Stimulated activated CD8-positive, alpha-beta memory T cell treated with anti-CD3 and anti-CD28 coated beads, Interleukin-7, amount 100 ng/mL, for 48 hours (primary cell): ENCODE results near the gene RRM2.

Experiments used
- DNase-seq, 2 donors: peaks; one replicate each; pipeline ENCODE4 v3.0.0-alpha.2; 2020; ENCODE audit warnings: low read depth in 1 of 2; ENCODE audit errors: extremely low read depth in 1 of 2

The RRM2 gene

DNA sequence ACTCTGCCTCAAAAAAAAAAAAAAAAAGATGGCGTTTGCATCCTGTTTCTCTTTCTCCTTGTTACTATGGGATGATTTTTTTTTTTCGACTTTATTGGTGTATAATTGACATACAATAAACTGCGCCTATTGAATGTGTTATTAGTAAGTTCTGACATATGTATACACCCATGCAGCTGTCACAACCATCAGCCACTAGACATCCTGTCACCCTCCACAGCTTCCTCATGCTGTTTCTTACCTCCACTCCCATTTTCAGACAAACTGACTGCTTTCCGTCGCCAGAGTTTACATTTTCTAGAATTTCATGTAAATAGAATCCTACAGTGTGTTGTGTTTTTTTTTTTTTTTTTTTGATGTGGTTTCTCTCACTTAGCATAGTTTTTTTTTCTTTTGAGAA, 27.9 kb downstream of the RRM2 start:
- no peak for DNase-seq

DNA sequence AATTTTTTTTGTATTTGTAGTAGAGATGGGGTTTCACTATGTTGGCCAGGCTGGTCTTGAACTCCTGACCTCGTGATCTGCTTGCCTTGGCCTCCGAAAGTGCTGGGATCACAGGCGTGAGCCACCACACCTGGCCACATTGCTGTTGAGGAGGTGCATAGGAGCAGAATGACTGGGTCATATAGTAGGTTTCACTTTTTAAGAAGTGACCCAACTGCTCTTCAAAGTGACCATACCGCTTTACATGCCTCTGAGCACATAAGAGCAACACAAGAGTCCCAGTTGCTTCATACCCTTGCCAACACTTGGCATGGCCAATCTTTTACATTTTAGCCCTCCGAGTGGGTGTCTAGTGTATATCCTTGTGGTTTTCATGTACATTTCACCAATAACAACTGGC, 28.9 kb downstream of the RRM2 start:
- no peak for DNase-seq

DNA sequence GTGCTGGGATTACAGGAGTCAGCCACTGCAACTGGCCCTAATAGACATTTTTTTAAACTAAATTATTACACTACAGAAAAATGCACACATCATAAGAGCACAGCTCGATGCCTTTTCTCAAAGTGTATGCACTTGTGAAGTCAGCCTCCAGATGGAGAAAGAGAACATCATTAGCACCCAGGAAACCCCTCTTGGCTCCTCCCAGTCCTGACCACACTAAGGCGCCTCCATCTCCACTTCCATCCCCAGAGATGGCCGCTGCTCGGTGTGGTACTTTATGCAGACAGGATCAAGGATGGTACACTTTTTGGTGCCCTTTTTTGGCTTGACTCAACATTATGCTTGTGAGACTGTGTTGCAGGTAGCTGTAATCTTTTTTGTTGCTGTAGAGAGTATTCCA, 34.8 kb downstream of the RRM2 start:
- DNase-seq = no peak

DNA sequence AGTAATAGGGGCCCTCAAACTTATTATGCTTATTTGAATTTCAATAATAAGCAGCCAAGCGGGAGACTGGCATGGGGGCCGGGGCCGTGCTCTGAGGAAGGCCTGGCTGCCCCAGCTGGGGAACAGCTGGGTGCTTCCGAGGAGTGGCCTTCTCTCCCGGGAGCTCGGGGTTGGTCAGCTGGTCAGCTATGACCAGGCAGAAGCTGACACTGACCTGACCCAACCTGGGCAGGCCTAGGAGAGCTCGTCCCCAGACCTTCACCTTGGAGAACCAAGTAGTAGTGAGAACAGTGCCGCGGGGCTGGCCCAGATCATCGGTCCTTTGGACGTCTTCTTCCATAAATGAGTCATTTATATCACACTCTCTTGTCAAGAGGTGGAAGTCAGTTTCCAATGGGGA, 36.1 kb downstream of the RRM2 start:
- DNase-seq = no peak

DNA sequence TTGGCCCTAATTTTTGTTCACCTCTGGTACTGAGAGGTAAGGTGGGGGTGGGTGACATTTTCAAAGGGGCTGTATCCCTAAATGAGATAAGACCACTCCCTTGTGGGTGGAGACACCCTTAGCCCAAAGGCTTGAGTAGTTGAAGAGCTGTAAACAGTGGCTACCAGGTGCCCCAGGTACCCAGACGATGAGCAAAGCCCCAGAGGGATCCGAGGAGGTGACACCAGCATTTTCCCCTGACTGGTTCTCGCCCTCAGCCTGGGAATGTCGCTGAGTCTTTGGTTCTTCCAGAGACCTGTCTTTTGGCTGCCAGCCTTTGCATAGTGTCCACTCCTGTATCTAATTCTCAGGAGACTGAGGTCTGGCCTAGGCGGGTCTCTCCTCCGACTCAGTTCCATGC, 36.5 kb downstream of the RRM2 start:
- DNase-seq = no peak

DNA sequence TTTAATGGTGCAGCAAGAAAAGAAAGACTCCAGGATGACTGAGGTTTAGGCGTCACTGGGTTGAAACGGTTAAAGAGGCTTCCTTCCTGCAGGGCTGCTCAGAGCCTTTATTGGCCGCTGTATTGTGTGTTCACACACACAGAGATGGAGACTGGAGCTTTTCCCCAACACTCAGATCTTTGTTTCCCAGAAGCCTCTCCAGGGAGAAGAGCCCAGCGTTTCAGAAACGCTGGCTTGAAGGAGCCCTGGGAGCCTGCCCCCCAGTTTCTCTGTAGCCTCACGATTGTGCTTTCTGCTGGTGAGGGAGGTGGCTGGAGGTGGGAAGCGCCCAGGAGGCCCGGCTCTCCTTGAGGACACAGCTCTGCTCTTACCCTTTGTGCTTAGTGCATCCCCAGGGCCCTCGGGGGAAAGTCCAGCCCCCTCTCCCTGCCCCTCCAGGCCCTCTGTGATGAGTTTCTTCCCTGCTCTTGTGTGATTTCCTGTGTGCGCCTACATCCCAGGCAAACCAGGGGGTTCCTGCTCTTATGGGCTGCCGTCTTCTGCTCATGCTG, 37.1 kb downstream of the RRM2 start:
- no peak for DNase-seq

DNA sequence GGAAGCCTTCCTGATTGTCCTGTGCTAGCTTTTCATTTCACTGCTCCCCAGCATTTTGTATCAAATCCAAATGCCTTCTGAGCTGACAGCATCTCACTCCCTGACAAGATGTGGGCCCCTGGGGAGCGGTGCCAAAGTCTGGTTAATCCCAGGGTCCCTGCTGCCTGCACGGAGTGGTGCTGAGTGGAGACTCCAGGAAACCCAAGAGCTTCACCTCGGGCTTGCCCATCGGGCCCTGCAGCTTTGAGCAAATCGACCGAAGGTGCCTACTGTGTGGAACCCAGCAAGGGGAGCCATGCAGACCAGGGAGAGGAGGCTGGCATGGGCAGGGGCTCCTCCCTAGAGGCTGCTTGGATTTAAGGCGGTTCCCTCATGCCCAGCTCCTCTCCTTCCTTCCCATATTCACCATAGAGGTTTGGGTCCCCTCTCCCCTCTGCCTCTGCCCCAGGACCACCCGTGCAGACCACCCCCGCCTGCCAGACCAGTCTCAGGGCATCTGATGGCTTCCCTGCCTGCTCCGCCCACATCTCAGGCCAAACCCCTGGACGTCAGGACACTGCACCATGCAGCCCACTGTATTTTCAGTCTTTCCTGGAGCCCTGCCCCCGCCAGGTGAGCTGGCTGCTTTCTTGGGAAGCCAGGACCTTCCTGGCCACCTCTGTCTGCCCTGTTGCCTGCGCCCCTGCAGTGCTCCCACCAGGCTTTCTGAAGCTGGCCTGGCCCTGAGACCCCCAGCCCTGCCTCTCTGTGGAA, 37.8 kb downstream of the RRM2 start:
- DNase-seq = no peak

DNA sequence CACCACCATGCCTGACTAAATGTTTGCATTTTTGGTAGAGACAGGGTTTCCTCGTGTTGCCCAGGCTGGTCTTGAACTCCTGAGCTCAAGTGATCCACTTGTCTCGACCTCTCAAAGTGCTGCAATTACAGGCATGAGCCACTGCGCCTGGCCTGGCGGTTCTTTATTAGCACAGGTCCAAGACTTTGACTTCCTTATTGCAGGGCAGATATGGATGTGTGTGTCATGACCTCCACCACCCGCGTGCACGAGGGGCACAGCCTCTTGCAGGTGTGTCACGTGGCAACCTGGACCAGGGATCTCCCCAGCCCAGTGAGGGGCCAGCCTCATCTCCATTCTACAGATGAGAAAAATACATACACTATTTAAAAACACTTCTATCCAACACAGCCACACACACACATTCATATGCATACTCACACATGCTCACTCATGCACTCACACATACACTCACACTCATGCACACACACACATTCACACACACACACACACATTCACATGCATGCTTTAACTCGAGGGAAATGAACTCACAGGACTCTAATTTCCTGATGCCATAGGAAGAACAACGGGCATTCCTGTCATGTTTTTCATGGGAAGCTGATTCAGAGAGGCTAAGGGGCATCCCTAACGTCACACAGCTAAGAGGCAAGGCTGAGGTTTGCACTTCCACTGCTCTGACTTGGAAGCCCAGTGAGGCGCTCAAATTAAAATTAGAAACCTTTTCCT, 38.8 kb downstream of the RRM2 start:
- no peak for DNase-seq

DNA sequence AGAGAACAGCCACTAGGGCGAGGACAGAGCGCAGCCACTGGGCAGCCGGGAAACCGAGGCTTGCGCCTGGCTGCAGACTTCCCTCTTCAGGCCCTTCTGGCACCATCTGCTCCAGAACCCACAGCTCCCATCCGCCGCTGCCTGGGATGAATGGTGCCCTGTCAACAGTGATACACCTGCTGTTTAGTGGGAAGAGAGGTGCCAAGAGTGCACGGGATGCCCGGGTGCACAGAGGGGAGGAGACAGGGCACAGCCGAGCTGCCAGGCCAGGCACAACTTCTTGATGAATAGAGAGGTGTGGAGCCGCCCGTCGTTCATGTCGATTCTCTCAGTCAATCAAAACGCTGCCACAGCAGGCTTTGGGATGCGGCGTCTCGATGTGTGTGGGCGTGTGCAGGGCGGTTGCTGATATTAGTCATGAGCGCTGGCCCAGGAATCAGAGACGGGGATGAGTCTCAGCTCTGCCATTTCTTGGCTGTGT, 39.5 kb downstream of the RRM2 start:
- no peak for DNase-seq

DNA sequence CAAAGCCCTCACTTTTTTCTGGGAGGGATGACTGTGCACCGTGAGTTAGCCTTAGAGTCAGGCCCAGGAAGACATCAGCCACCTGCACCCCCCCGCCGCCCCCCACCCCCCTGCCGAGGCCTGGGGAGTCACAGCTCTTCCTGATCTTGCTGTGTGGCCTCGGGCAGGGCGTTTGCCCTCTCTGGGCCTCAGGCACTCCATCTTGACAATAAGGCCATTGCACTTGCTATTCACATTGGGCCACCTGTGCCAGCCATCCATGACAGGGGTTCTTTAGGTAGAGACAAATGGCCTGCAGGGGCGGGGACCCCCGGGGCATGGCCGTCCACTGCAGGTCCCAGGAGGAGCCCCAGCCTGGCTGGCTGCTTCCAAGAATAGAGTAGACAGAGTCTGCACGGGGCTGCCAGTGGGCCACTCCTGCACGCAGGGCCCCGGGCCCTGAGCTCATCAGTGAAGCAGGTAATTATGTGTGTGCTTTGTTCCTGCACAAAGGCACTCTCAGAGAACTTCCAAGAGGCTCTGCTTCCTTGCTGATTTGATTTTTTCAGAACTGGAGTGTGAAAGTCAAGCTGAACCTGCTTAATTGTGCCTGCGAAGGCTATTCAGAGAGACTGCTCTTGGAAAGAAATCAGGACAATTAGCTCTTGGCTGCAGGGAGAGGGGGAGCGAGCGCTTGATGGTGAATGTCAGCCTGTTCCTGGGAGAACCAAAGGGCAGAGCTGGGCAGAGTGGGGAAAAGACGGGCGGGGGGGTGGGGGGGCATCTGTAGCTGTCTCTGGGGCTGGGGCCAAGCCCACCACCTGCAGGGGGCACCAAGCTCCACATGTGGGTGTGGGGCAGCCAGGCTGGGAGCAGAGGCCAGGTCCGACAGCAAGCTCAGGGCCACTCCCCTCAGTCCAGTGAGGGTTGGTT, 40.3 kb downstream of the RRM2 start:
- DNase-seq = no peak

DNA sequence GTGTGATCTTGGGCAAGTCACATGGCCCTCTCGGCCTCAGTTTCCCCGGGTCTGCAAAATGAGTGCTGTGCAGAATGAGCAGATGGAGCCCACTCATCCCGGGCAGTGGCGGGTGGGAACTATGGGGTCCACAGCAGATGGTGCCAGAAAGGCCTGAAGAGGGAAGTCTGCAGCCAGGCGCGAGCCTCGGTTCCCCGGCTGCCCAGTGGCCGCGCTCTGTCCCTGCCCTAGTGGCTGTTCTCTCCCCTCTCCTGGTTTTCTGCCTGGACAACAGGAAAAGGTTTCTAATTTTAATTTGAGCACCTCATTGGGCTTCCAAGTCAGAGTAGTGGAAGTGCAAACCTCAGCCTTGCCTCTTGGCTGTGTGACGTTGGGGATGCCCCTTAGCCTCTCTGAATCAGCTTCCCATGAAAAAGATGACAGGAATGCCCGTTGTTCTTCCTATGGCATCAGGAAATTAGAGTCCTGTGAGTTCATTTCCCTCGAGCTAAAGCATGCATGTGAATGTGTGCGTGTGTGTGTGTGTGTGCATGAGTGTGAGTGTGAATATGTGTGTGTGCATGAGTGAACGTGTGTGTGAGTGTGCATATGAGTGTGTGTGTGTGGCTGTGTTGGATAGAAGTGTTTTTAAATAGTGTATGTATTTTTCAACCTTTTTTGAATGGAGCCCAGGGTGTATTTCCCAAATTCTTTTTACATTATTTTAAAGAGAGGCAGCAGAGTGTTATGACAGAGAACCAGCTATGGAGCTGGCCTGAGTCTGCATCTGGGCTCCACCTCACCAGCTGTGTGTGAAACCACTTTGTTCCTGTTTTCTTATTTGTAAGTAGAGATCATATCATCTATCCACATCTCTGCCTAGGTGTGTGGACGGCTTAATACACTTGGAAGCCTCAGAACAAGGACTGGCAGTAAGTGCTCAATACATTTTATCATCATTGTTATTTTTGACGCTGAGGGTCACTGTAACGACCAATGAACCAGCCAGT, 41.3 kb downstream of the RRM2 start:
- no peak for DNase-seq

DNA sequence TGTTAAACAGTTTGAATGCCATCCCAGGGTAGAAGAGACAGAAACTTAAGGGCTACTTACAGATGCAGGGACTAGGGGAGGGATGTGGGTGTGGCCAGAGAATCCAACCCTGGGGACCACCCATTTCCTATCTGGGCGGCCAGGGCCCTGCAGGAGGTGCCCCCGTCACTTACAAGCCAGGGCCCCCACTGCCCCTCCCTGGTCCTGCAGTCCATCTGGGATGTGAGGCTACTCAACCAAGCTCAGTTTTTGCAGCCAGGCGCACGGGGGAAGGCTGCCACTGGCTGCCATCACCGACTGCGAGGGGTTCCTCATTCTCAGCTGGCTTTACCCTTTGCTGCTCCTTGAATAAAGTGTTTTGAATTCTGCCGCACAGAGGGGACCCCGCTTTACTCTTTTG, 42.1 kb downstream of the RRM2 start:
- no peak for DNase-seq

DNA sequence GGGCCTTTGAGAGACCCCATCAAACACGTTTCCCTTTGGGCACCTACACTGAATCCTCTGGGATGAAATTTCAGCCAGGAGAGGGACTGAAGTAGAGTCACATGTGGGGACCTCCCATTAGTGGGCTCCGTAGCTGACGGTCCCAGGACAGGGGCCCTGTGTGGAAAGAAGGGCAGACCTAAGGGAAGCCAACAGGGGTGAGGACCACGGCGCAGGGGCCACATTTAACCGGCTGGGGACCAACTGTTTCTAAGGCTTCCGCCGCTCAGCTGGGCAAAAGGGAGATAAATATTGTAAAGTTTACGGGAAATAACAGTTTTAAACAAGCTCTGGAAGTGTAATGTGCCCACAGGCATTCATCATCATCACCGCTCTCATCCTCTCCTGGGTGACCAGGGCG, 42.7 kb downstream of the RRM2 start:
- no peak for DNase-seq

DNA sequence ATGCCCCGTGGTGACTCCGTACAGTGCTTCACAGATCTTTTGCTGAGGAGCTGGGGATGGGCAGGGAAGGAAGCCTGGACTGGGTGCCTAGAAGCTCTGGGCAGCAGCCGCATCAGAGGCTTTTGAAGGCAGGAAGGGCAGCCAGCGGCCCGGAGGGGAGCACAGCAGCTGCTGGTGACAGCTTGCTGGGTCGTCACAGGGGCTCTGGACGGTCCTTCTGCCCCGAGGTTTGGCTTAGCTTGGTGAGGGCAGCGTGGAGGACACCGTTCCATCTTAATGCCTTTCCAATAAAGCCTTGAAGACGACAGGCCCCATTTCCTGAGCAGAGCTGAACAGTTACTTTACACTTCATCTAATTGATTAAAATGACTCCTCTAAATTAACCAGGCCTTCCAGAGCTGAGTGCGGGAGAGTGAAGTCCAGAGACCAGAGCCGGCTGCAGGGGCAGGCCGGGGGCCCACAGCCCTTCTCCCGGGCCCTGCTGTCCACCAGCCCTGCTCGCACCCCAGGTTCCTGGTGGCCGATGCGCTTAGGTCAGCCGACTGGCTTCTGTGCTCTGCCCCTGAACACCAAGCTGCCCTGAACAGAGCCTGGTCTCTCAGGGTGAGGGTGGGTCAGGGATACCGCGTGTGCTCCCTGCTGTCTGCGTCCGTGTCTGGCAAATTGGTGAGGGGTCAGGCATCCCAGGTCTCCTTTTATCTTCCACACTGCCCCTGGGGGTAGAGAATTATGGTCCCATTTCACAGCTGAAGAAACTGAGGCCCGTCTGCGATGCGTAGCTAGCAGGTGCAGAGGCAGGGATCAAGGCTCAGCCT, 43.5 kb downstream of the RRM2 start:
- DNase-seq = no peak

DNA sequence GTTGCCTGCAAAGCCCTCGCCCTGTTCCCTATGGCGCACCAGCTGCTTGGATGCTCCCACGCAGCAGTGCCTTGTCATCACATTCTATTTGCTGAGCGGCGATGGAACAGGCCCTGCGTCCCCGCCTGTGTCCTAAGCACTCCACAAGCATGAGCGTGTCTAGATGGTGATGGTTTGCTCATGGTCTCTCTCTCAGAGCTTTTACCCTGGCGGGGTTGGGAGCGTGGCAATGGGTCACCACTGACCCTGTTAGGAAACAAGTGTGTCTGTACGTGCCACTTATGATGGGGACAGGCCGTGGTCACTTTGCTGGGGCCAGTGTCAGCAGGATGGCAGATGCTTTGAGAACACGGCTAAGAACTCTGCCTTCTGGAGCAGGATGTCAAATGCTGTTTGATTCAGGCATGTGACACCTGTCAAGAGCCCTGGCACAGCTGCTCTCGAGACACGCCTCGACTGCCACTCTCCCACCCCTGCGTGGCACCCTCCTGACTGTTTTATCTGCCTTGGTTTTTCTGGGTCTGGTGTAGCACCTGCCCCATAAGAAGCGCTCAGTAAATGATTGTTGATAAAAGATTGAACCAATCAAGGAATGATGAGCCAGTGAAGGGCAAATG, 44.2 kb downstream of the RRM2 start:
- DNase-seq = no peak

DNA sequence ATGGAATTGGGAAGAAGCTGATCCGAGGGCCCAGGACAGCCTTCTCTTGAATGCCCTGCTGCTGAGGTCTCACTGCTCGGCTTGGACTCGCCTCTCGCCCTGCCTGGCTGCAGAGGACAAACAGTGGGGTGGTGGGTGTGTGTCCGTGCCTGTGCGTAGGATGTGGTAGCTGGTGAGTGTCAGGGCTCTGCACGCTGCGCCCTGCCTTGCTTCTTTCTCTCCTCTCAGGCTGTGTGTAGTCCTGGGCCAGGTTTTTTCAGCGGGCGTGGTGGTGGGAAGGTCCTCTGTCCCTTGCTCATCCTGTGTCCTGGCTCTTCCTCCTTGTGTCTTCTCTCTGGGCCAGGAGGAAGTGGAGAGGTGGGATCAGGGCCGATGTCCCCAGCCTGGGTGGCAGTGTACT, 44.8 kb downstream of the RRM2 start:
- DNase-seq = no peak

DNA sequence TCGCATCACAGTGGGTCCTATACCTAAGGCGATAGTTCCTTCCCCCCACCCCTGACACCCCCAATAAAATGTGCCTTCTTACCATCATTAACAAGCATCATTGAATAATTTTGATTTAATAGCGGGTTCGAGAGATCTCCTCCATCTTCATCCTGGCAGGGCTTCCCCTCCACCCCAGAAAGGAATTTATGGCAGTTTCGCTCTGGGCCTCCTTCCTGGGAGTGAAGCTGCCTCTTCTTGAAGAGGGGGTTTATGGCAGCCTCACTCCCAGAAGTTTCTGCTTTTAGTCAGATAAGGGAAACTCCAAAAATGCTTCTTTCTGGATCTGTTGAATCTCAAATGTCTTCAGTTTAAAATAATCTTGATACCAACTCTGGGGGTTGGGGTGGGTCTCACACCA, 45.7 kb downstream of the RRM2 start:
- no peak for DNase-seq

DNA sequence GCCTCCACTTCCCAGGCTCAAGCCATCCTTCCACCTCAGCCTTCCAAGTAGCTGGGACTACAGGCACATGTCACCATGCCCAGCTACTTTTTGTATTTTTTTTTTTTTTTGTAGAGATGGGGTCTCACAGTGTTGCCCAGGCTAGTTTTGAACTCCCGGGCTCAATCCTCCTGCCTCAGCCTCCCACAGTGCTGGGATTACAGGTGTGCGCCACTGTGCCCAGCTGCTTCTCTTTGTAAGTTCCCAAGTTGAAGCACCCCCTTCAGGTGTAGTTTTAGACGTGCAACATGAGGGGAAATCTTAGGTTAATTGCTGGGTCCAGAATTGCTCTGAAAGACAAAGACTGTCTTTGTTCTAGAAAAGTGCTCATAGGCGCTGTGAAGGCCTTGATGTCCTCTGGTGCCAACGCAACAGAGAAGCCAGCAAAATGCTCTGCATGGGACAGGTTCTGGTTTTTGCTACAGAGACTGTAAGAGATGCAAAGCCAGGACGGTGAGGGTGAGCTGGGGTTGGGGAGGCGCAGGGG, 46.6 kb downstream of the RRM2 start:
- DNase-seq = no peak
